Adipose tissue (tissue), 3 donors: ENCODE results near the gene FBXO41. TPM values are rescaled to one million over a fixed set of nuclear protein-coding genes. Genes with fewer than 3 reads are reported as not detected.
"Not testable (repeated sequence)": the region's sequence is repeated elsewhere in the genome, so short reads cannot be mapped to it uniquely, and the experiment has no call there.

Experiments used
- H3K27ac ChIP-seq: one replicate; pipeline ENCODE4 v1.5.1; 2013; ENCODE audit warnings: low read depth, low read length
- WGBS, 3 donors: extraction: QIAGEN DNeasy Blood & Tissue Kit; methylation state at CpG; one replicate each; pipeline ENCODE4 v1.1.7; 2013; 5-methylcytosine and 5-hydroxymethylcytosine counted together
- polyA plus RNA-seq, 3 donors: library from polyadenylated mRNA; stranded (reverse); fragments of 200-250 nt; gene quantifications; one replicate each; pipeline ENCODE4 v1.2.3, GENCODE V29; 2013
- donor health status: healthy with polysubstance abuse.
- donor health status: Bipolar disorder and iron deficiency.
- donor health status: healthy.

FBXO41 gene
- polyA plus RNA-seq, 3 donors, result 0.45 to 1.5 (median 0.51) TPM

DNA sequence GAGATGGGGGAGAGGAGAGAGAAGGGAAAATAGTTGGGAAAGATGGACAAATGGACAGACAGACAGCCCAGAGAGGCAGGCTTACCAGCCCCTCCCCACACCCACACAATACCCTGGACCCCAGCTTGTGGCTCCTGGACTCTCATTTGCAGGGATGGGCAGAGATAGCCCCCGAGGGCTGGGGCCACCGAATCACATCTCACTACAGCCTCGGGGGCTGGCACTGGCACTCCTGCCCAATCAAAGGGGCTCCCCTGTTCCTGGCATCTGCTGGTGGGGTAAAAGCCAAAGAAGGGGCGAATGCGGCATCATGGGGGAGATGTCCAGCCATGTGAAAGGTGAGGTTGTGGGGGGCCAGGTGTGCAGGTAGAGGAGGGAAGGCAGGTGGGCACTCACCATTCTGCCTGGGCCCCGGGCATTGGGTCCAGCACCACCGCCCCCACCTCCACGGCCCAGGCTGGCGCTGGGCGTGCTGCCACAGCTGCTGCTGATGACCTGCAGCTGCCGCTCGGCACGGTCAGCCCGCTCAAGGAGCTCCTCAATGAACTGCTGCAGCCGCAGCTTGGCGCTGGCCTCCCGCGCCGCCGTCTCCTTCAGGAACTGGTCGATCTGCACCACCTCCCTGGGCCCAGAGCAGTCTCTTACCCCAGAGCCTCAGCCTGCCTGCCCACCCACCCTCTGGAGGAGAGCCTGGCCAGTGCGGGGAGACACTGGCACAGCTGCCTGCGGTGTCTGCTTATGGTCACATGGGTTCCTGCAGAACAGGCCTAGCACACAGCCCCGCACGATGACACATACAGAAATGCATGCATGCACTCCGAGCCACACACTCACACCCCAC, 18.0 kb downstream of the FBXO41 start:
- H3K27ac ChIP-seq, result no peak overlapping the region
- 90 to 92% (median 92%) methylated on average over 21 to 26 of the region's 26 CpGs for WGBS, 3 donors

DNA sequence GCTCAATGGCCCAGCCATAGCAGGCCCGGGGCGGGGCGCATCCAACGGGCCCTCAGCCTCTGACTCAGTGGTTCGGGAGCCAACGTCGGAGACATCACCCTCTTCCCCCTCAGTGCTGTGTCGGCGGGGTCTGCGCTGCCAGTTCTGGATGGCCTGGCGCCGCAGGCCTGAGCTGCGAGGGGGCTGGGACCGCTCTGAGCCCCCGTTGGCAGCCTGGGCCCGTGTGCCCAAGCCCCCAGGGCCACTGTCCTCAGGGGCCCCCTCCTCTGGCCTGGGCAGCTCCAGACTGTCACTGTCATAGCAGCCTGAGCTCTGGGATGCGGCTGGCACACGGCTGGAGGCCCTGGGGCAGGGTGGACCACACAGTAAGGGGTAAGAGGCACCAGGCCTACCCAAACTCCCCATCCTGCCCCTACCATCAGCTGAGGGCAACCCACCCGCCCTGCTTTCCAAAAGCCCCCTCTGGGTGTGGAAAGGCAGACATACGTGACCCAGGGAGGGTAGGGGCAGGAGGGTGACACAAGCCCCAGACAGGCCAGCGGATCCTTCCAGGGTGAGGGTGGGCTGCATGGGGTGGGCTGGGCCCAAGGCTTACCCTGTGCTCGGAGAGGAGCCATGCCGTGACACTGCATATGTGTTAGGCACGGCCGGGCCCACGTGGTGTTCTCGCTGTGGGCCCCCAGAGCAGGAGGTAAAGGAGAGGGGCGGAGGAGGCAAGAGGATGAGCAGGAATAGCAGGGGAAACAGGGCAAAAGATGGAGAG, 18.8 kb downstream of the FBXO41 start:
- H3K27ac ChIP-seq, result no peak overlapping the region

DNA sequence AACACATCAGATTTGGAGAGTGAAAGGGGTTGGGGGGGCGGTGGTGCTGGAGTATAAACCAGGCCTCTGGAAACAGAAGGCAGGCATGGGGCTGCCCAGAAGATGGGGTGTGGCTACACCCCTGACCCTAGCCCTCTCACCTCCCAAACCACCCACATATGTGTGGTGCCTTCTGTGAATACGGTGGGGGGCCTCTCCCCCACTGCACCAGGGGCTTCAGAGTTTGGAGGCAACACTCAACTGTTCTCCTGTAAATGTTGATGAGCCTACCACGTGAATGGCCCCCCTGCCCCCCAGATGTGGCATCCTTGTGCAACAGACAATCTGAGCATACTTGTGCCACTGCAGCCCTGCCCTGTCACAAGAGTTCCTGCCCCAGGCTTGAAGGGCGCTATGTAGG, 19.5 kb downstream of the FBXO41 start:
- WGBS, 3 donors, result 82 to 88% (median 83%) methylated on average over 4 of the region's 4 CpGs
- H3K27ac ChIP-seq, result no peak overlapping the region

More for the DNA sequence above, 18.8 kb downstream of the FBXO41 start:
- 90 to 96% (median 93%) methylated on average over 24 to 28 of the region's 28 CpGs for WGBS, 3 donors

DNA sequence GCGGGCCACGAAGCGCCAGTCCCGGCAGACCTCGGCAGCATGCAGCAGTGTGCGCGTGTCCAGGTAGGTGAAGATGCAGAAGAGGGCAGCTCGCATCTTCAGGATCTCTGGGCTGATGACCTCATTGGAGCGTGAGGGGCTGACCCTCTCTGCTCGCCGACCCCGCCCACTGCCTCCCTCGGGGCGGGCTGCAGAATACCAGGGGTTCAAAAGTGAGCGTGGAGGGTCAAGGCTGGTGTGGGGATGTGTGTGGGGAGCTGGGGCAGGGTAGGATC, 20.0 kb downstream of the FBXO41 start:
- WGBS, 3 donors, result 90 to 93% (median 91%) methylated on average over 15 of the region's 15 CpGs
- H3K27ac ChIP-seq, result no peak overlapping the region

DNA sequence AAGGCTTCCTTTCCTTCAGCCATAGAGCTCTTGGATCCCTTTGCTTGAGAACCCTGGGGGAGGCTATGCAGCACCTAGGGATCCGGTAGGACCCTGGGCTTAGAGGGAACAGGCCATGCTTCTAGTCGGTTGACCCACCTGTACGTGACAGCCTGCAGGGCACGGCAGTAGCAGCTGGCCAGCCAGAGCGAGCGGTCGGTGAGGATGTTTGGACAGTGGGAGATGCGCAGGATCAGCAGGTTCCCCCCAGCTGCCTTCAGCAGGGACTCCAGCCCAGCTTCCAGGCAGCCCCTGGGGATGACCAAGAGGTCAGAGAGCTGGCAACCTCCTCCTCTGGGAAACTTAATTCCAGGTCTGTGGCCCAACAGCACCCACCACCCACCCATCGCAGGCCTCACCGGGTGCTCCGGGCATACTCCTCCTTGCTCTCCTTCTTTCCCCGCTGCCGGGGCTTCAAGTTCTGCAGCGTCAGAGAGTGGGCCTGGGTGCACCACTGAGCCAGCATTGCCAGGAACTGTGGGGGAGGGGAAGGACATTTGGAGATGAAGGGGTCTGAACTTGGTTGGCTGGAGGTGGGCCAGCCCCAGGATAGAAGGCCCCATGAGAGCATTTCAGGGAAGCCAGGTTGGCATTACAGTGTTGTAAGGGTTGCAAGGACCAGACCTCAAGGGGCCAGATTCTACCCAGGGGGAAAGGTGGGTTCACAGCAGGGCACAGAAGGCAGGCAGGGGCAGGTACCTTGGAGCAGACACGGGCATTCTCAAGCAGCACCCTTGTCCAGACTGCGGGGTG, 20.5 kb downstream of the FBXO41 start:
- 92 to 93% (median 93%) methylated on average over 16 of the region's 16 CpGs for WGBS, 3 donors
- no peak overlapping the region for H3K27ac ChIP-seq

DNA sequence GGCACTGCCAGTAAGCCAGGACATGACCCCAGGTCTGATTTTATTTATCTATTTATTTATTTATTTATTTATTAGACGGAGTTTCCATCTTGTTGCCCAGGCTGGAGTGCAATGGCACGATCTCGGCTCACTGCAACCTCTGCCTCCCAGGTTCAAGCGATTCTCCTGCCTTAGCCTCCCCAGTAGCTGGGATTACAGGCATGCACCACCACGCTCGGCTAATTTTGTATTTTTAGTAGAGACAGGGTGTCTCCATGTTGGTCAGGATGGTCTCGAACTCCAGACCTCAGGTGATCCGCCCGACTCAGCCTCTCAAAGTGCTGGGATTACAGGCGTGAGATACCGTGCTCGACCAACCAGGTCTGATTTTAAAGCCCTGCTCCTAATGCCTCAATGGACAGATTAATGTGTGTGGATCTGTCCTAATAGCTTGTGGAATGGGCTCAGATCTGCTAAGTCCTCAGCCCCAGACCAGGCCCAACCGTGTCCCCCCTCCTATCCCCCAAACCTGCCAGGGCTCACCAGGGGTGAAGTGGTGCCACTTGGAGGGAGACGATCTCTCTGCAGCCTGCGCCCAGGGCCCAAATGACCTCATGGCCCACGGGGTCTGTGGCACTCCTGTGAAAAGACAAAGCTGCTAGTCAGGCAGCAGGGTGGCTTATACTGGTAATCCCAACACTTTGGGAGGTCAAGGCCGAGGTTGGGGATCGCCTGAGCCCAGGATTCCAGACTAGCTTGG, 21.4 kb downstream of the FBXO41 start:
- WGBS, 3 donors, result 88 to 94% (median 92%) methylated on average over 18 of the region's 18 CpGs
- H3K27ac ChIP-seq, result not testable (repeated sequence)

DNA sequence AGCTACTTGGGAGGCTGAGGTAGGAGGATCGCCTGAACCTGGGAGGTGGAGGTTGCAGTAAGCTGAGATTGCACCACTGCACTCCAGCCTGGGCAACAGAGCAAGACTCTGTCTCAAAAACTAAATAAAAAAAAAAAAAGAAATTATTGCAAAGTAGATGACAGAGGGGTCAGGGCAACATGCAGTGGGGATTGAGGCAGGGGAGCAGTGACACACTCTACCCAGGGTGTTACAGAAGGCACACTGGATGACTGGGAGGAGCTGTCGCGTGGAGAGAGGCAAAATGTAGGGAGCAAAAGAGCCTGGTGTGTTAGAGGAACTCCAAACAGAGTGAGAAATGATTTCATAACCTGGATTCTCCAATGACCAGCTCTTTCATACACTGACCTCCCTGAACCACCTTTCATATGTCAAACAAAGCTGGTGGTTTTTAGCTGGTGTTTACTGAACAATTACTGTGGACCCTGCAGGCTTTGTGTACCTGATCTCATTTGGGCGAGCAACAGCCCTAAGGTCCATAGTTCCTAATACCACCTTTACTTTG, 22.1 kb downstream of the FBXO41 start:
- H3K27ac ChIP-seq, result no peak overlapping the region
- WGBS, 3 donors, result 88 to 94% (median 91%) methylated on average over 4 of the region's 4 CpGs

DNA sequence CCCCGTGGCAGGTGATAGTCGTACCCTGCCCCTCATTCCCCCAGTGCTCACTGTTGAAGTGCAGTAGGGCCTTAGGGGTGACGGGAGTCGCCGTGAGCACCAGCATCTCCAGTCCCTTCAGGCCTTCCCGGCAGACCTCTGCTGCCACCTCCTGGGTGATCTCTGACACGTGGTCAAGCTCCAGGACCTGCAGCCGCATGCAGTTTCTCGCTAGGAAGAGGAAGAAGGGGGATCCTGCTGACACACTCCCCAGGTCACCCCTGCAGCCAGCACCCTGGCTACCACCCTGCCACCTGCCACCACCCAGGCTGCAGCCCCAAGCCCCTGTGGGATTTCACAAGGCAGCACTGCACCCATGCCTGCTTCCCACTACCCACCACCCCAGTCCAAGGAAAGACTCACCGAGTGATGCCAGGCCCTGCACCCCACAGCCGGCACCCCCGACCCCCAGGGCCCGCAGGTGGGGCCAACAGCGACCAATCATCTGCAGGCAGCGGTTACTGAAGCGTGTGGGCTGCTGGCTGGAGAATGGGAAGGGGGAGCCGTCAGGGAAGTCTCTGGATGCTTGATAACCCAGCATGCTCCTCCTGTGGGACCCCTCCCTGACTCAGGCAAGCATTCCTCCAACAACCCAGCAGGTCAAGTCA, 23.8 kb downstream of the FBXO41 start:
- H3K27ac ChIP-seq, result no peak overlapping the region
- WGBS, 3 donors, result 29 to 46% (median 43%) methylated on average over 17 of the region's 17 CpGs

DNA sequence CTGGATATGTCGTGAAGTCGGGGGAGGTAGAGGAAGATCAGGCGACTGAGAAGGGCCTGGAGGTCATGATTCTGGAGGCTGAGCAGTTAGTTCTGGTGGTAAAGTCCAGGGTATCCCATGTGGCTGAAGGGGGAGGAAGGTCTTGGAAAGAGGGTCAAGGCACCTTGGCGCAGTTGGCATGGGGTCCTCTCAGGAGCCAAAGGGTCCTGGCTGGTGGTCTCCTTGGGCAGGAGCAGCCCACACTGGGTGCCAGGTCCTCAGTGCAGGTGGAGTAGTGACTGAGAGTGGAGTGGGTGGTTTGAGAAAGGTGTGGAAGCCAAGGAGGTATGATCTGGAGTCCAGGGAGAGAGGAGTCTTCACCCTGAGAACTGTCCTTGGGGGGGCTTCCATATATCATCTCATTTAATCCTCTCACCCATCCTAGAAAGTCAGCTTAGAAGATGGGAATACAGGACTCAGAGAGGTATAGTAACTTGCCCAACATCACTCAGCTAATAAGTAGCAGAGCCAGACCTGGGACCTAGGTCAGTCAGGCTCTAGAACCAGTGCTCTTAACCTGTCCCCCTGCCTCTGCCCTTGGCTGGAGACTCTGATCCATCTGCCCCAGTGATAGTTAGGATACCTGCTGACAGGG, 24.5 kb downstream of the FBXO41 start:
- 77 to 90% (median 82%) methylated on average over 4 of the region's 4 CpGs for WGBS, 3 donors

DNA sequence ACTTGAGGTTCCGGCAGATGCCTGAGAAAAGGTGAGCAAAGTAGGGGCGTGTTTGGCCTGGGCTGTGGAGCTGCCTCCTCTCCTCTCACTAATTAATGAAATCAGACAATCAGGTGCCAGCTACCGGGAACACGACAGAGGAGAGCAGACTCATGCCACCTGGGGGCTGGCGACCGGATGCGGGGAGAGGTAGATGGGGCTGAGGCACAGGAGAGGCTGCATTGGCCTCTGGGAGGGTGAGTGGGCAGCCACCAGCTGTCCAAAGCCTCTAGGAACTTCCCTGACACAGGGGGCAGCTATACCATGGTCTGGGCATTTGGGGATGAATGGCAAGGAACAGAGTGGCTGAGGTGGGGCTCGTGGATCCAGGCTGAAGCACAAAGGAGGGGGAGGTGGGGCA, 25.0 kb downstream of the FBXO41 start:
- no peak overlapping the region for H3K27ac ChIP-seq
- whole genome bisulfite sequencing, 3 donors, result 90 to 96% (median 95%) methylated on average over 8 of the region's 8 CpGs

More for the DNA sequence above, 24.5 kb downstream of the FBXO41 start:
- no peak overlapping the region for H3K27ac ChIP-seq

DNA sequence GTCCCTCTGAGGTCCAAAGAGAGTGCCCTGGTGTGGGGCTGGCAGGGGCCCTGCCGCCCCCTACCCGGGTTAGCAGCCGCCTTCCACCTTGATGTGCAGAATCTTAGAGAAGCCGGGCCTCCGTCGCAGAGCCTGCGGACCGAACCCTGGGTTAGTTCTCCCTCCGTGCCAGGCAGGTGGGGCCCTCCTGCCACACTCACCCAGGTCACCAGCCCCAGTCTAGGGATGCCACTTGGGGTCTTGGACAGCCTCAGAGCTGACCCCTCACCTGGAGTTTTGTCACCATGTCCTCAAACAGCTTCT, 25.4 kb downstream of the FBXO41 start:
- no peak overlapping the region for H3K27ac ChIP-seq
- WGBS, 3 donors, result 92 to 95% (median 93%) methylated on average over 9 of the region's 9 CpGs

DNA sequence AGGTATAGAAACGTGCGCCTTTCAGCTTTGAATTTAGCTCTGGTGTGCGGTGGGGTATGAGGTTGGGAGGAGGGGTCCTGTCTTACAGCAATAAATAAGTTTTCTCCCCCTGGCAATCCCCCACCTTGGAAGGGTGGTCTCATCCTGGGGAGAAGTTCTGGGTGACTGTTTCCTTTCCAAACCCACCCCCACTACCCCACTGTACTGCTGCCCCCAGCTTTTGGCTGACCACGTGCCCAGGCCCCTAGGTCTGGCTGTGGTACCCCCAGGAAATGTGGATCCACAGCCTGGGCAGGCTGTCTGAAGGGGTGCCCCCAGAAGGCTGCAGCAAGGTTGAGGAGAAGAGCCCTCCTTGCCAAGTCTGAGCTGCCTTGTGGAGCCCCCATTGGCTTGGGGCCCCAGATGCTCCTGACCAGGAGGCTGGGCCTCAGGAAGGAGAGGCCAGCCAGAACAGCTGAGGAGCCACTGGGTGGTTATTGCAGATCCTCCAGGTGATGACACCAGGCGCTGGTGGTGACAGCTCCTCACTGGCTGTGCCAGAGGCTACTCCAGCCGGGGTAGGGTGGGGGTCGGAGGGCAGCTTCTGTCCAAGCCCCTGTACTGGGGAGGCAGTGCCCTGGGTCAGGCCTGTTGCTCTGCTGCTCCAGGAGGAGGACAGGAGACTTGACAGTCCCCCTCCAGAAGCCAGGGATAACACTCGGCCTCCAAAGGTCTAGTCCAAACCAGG, 25.9 kb downstream of the FBXO41 start:
- 83 to 90% (median 88%) methylated on average over 8 of the region's 8 CpGs for WGBS, 3 donors
- no peak overlapping the region for H3K27ac ChIP-seq

DNA sequence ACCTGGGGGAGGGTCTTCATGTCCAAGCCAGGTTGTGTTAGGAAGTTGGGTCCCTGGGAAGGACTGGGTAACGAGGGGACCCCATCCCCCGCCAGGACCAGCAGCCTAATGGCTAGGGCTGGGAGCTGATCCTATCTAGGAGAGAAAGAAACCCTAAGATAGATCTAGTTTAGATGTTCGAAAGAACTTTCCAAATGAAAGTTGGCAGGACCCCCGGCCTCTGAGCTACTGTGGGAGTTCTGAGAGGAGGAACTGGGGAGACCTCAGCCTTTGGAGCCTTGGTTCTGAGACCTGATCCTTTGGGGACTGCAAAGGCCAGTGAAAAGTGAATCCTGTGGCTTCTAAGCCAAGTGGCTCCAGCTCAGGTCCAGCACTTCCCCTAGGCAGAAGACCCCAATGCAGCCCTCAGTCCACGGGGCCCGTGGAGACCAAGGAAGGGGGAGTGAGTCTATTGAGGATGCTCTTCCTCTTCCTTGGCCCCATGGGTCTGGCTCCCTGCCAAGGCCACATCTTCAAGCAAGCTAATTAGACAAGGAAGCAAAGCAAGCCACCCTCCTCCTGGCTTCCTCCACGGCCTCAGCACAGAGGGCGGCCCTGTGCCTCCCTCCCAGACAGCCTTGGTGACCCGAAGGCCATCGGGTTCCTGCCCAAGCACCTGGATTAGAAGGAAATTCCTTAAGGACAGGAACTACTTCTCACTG, 26.7 kb downstream of the FBXO41 start:
- 54 to 69% (median 61%) methylated on average over 10 of the region's 10 CpGs for WGBS, 3 donors
- H3K27ac ChIP-seq, result no peak overlapping the region

DNA sequence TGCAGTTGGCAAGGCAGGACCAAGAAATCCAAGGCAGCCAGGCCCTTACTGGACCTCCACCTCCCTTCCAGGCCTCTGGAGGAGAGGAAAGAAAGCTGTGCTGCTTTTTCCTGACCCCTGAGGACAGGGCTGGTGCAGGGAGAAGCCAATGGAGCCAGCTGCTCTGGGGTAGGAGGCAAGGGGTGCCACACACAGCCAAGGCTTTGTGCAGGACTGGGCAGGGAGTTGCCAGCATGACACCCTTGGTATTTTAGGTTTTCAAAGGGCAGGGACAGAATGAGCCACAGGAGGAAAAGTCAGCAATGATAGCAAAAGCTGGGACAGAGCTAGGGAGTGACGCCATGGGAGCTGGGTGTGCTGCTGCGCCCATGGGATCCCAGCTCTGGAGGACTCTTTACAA, 27.3 kb downstream of the FBXO41 start:
- 86 to 100% (median 98%) methylated on average over 2 of the region's 2 CpGs for WGBS, 3 donors
- H3K27ac ChIP-seq, result no peak overlapping the region

DNA sequence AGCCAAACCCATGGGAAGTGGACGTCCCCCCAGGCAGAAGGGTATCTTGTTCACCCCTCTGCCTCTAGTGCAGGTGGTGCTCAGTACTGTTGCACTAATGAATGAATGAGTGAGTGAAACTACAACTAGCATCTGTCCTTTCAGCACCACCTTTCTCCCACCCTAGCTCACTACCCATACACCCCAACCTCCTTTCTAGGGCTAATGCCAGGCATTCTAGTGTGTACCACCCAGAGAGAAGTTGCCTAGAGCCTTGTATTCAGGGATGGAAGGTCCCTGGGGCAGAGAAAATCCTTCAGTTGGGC, 27.7 kb downstream of the FBXO41 start:
- no peak overlapping the region for H3K27ac ChIP-seq
- 50 to 80% (median 70%) methylated on average over 1 of the region's 1 CpG for WGBS, 3 donors

DNA sequence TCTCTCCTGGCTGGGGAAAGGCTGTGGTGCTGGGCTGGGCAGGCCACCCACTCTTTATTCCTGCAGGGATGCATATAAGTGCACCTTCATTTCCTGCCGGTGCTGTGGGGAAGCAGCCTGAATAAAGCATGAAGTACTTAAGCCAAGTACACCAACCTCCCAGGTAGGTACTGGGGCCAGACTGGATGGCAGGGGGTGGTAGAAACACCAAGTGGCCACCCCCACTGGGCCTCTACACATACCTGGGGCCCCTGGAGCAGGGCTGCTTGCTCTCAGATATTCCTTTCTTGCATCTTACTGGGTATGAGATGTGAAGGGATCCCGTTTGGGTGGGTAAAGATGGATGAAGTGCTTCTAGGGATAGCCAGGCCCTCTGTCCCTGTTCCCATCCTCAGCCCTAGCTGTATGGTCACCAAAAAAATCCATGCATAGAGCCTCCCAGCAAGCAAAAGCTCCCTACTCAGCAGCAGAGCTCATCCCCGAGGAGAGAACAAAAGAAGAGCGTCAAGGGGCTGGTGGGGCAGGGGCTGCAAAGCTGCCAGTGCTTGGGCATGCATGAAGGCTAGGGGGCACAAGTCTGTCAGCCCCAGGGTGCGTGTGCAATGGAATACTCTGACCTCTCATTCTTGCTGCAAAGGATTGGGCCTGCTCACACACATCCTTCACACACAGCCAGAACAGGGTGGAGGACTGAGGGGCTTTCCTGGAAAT, 28.2 kb downstream of the FBXO41 start:
- no peak overlapping the region for H3K27ac ChIP-seq
- 63 to 70% (median 70%) methylated on average over 5 of the region's 5 CpGs for WGBS, 3 donors
